HG02970 (cell line): ENCODE measurements around the gene DDAH2.
A peak's percentile ranks its signal among the peaks of the same experiment; 100 is the strongest.

Experiments
- ATAC-seq: cut with Tn5 transposase; IDR thresholded peaks from one replicate; pipeline ENCODE4 v1.9.1; 2021; ENCODE audit warnings: mild to moderate bottlenecking, moderate library complexity, moderate number of reproducible peaks; ENCODE audit not compliant: unreplicated experiment, low FRiP score

The DDAH2 gene, protein sequence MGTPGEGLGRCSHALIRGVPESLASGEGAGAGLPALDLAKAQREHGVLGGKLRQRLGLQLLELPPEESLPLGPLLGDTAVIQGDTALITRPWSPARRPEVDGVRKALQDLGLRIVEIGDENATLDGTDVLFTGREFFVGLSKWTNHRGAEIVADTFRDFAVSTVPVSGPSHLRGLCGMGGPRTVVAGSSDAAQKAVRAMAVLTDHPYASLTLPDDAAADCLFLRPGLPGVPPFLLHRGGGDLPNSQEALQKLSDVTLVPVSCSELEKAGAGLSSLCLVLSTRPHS

DNA sequence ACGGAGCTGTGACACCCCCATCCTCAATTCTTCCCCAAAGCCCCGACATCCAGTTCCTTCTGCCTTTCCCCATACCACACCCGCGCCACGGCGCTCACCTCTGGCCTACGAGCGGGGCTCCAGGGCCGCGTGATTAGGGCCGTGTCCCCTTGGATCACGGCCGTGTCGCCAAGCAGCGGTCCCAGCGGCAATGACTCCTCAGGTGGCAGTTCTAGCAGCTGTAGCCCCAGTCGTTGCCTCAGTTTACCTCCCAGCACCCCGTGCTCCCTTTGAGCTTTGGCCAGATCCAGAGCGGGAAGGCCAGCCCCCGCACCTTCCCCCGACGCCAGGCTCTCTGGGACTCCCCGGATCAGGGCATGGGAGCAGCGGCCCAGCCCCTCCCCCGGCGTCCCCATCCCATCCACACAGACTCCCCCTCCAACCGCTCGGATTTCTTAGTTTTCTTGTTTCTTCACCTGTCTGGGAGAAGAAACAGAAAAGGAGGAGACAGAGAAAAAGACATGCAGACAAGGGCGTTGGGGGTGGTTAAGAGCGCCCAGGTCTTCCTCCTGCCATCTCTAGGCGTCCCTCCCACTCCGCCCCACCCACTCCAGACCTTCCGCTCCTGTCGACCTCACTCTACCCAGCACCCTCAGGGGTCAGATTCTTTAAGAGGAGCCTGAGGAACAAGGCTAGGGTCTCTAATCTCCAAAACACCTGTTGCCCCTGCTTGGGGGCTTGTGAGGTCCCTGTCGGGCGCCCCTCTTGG lies at the start of gene DDAH2:
Gene DDAH2 (minus strand): TSS at position 533 of the 748 bp plus-strand sequence. CDS start 138 bp downstream, at position 395.
- ATAC-seq: no peak

DNA sequence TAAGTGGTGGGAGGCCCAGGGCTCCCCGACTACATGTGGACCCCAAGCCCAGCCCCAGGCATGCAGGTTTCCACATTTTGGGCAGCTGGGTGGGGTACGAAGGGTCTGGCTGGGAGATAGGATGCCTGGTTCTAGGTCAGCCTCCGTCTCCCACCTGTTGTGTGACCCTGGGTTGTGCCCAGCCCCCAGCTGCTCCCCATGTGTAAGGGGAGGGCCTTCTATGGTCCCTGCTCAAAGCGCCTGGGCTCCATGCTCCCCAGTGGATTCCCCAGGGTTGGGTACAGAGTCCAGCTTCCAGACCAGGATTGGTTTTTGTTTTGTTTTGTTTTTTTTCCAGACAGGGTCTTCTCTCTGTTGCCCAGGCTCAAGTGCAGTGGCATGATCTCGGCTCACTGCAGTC lies 49.1 kb upstream of the DDAH2 start:
- ATAC-seq: no peak

DNA sequence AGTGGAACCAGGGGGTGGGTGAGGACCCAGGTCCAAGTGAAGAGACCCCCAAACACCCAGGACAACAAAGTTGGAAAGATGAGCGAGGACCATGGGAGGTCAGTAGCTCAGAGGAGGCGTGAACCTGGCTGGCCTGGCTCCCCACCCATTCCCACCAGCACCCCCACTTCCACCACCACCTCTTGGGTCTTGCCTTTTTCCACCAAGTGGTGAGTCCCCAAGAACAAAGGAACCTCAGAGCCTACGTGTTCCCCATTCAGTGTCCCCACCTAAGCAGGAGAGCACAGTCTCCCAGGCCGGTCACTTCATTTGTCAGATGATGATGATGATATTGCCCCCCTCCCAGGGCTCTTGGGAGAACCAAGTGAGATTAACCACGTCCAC lies 48.6 kb upstream of the DDAH2 start:
- ATAC-seq: no peak

DNA sequence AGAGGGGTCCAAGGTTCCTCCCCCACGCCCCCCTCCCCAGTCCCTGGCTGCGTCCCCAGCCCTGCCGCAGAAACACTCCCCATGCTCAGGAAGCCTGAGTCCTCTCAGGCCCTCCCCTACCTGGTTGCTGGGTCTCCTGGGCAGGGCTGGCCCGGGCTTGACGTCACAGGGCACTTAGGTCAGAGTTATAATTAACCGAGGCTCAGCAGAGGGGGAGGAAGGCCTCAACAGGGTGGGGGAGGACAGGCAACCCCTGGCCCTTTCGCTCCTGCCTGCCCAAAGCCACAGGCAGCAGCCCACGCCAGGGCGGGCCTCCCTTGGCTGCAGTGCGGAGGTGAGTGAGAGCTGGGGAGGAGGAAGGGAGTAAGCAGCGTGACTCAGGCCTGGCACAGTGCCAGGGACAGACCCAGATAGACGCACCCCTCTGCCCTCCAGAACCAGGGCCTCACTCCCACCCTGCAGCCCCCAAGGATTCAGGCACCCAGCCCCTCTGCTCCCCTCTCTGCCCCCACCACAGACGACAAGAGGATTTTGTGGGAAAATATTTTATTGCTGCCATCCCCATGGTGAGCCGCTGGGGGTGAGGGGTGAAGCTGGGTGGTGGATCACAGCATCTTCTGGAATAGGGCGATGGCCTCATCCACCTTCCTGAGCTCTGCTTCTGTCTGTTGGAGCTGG lies 48.0 kb upstream of the DDAH2 start, which contains the start of gene VWA7:
Gene VWA7 (minus strand): TSS at position 340 of the 678 bp plus-strand sequence. CDS start 549 bp downstream, outside the sequence.
- peak; percentile 58 for ATAC-seq

DNA sequence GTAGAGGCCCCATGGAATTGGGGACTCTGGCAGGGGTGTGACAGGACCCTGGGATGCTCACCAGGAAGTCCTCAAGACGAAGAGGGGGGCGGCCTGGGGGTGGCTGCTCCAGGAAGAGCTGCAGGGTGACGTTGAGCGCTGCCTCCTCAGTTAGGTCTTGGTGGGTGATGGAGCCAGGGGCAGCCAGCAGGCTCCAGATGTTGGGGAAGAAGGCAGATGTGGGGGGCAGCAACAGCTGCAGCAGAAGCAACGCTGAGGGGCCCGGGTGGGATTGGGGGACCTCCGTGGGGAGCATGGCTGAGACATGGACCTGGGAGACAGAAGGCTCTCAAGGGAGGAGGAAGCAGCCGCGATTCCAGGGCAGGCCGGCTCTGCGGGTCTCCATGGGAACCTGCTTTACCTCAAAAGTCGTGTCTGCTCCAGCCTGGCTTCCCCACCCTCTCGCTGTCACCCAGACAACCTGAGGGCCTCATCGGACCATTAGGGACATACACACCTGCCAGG lies 47.4 kb upstream of the DDAH2 start:
- no peak for ATAC-seq

DNA sequence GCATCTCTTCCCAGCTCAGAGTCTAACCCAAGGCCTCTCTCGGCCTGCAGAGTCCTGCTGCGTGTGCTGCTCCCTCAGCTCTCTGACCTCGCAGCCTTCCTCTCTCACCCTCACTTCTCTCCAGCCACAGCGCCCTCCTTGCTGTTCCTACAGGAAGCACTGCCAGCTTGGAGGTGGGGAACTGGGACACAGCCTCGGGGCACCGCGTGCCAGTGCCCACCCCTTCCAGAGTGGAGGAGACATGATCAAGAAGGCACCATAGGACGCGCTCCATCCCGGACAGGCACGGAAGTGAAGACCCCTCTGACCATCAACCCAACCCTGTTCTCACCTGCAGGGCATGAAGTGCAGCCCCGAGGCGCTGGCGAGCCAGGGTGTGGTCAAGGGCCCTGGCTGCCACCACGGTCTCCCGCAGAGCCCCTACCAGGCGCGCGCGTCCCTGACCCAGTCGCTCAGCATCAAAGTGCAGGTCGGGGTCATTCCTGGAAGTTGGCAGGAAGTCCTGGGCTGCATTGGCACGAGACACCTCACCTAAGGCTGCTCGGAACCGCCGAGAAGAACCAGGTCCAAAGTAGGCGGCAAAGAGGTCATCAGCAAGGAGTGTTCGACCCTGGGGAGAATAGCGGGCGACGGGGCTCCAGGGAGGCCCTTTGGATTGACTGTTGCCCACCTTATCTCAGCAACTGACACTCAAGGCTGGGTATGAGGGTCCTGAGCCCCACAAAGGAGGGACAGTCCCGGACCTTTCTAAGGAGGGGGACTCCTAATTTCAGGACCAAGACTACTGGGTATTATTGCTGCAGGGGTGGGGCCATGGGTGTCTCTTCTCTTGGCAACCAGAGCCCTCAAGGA lies 46.8 kb upstream of the DDAH2 start:
- ATAC-seq: no peak

DNA sequence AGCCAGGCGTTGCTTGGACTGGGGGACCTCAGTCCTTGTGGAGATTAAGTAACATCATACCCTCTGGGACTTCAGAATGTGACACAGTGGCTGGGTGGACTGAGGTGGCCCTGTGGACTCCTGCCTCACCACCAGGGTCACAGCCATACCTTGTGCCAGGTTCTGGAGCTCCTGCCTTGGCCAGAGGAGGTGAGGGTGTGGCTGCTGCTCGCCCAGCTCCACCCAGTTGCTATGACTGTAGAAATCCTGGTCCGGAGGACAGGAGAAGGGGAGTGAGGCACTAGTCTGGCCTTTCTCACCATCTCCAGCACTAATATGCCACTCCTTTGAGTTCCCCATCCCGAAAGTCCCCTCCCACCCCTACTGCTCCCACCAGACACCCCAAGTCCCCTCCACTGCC lies 46.1 kb upstream of the DDAH2 start:
- no peak for ATAC-seq

DNA sequence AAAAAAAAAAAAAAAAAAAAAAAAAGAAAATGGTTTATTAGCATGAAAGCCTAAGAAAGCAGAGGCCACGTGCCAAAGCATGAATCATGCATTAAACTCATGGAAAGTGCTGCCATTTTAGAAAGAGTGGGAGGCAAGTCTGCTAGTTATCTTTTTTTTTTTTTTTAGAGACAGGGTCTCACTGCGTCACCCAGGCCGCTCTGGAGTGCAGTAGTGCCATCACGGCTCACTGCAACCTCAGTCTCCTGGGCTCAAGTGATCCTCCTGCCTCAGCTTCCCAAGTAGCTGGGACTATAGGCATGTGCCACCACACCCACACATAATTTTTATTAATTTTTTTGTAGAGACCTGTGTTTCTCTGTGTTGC lies 42.9 kb upstream of the DDAH2 start:
- no peak for ATAC-seq

DNA sequence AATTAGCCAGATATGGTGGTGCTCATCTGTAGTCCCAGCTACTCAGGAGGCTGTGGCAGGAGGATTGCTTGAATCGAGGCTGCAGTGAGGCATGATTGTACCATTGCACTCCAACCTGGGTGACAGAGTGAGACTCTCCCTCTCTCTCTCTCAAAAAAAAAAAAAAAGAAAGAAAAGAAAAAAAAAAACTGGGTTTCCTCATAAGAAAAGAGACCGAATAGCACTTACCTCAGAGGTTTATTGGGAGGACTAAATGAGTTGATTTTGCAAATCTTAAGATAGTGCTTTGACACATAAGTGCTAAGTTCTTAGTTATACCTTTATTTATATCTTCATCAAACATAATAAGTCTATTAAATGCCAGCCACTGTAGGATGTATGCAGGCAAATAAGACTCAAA lies 41.8 kb upstream of the DDAH2 start:
- ATAC-seq: no peak

DNA sequence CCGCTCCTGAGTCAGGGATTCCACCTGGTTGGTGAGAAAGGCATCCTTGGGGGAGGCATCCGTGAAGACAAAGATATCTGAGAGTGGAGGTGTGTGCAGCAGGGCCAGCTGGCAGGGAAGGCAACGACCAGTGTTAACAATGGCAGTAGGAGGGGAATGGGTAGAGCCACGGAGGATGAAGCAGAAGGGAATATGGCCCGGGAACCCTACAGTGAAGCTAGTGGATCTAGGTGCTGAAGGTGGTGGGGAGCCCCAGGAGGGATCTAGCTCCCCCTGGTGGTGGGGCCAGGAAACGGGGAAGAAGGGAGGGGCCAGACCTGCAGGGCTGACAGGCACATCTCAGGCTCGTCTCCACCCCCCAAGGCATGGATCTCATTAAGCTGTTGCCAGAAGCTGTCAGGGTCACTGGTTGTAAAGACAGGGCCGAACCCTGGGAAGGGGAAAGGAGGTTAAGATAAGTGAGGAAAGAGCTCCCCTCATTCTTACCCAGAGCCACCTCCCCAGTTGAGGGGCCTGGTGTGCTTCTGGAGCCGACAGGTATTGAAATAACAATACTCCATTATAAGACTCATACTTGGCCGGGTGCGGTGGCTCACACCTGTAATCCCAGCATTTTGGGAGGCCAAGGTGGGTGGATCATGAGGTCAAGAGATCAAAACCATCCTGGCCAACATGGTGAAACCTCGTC lies 40.7 kb upstream of the DDAH2 start:
- no peak for ATAC-seq

DNA sequence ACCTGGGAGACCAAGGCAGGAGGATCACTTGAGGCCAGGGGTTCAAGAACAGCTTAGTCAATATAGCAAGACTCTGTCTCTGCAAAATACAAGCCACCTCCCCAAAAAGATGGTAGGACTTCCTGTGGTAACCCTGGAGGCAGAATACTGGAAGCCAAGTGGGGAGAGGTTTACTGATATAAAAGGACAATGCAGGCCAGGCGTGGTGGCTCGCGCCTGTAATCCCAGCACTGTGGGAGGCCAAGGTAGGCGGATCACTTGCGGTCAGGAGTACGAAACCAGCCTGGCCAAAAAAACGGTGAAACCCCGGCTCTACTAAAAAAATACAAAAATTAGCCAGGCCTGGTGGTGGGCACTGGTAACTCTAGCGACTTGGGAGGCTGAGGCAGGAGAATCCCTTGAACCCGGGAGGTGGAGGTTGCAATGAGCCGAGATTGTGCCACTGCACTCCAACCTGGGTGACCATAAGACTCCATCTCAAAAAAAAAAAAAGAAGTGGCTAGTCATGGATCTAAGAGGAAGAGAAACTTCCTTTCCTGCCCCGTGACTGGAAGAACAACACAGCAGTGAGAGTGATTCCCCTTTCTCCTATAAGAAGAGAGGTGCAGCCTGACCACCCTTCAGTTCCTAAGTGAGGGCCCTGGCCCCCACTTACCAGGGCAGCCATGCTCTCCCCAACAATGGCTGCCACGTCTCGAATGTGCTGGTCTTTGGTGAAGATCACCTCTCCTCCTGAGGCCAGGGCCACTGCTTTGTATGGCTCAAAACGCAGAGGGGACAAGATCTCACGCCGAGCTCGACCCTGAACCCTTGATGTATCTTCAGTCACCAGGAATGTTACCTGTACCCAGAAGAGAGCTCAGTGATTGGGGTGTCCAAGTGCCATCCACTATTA lies 39.5 kb upstream of the DDAH2 start:
- no peak for ATAC-seq

DNA sequence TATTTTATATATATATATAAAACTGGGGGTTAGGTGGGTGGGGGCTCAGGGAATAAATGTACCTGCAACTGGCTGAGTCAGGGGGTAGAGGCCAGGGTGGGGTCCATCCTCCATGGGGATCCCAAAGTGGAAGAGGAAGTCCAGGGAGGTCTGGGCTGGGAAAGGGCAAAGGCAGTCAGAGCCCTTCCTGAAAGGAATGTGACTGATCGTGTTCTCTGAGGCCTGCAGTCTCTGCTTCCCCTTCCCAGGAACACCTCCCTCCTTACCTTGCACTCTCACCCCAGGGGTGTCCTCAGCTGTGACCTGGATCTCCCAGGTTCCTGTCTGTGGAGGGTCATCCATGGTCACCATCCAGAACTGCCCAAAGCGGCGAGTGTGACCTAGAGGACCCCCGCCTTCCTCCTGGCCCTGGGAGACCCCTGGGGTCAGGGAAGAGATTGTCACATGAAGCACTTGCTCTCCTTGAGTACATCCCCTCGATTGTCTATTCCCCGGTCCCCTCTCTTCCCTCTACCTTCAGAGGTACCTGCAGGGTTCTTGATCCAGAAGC lies 38.1 kb upstream of the DDAH2 start:
- ATAC-seq: no peak

DNA sequence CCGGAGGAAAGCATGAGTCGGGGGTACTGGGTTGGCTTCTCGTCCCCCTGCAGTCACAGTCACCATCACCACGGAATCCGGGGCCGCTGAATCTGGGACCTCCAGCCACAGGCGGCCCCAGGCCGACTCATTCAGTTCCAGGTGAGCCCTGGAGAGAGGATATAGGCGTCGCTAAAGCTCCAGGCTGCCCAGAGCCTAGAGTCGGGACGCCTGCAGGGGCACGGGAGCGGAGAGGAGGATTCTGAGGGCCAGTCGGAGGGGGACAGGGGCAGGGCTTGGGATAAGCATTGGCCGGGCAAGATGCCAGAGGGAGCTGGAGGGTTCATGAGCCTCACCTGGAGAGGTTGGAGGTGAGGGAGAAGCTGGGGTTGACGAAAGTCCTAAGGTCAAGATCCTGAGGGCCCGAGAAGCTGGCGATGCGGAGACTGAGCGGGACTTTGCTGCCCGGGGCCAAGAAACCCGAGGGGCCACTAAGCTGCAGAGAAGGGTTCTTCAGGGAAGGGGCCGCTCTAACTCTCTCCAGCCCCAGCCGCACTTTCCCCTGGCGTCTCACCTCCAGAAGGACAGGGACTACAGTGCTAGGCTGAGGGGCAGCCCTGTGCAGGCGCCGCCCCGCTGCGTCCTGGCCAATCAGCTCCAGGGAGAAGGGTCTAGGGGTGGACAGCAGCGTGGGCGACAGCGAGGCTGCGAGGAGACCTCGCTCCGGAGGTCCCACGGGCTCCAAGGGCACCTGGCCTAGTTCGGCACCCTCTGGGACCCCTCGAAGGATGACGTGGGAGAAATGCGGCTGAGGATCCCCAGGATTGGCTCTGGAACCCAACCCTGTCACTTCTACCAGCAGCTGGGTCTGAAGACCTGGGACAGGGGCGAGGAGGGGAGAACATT lies 37.1 kb upstream of the DDAH2 start:
- ATAC-seq: no peak

DNA sequence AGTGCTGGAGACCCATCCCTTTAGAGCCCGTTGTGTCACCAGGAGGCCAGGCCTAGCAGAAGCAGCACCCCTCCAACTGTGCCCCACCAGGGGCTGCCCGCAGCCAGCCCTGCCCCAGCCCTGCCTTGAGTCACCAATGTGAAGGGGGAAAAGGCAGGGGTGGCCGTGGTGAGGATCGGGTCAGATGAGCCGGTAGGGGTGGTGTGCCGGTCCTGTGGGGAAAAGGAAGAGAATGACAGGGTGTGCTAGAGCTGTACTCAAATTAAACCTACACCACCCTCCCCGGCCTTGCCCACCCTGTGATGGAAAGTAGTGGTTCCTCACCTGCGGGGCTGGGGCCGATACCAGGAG lies 36.4 kb upstream of the DDAH2 start:
- no peak for ATAC-seq

DNA sequence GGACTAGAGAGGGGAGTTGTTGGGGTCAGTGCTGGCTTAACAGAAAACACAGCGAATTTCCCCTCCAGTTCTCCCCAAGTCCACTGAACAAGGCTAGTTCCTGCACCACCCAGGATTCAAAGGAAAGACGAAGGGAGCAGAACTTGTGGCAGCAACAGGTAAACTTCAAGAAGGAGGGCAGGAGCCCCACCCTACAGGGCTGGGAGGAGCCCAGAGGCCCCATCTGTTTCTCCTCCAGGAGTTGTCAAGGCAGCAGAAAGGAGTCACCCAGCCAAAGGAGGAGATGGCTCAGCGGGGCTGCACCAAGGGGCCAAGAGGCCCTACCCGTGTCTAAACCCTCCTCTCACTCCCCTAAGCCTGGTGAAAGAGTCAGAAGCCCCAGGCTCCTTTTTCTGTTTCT lies 35.1 kb upstream of the DDAH2 start:
- no peak for ATAC-seq

DNA sequence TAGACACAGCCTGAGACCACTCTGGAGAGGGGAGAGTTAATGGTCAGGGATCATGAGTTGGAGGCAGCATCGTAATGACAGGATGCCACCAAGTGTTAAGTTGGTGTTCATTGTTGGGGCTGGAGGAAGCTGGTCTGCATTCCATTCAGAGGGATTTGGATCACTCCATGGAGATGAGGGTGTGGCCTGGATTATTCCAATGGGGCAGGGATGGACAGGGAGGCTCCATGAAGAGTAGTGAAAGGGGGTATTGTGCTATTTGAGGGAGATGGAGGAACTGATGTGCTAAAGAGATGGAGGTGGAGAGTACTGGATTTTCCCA lies 34.5 kb upstream of the DDAH2 start:
- ATAC-seq: no peak

DNA sequence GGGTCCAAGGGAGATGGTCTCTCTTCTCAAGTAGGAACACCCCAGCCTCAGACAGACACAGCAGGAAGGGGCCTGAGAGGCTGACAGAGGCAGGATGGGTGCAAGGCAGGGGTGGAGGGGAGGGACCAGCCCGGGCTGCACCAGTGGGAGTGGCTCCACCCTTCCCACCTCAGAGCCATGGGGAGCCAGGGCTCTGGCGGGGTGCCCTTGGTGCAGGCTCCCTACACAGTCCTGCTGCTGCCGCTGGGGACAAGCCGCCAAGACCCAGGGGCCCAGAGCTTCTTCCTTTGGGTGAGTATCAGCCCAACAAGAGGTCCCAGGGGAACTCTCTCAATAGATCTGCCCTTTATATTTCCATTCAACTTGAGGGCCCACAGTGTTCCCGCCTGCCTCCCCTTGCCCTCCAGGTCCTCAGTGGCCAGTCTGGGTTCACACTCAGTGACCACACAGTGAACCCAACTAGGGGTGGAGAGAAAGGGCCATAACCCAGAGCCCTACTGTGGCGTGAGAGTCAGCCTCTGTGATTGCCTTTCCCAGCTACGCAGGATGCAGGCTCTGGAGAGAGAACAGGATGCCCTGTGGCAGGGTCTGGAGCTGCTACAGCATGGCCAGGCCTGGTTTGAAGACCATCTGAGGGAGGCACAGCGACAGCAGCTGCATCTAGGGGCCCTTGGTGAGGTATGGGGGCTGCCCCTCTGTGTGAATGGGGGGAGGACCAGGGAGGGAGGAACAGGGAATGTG lies 33.9 kb upstream of the DDAH2 start:
- ATAC-seq: no peak
